B cell (primary cell): ENCODE results near the gene WIPF1.

Experiments used
- CTCF ChIP-seq: fragments of 200-600 bp; IDR thresholded peaks from one replicate; pipeline ENCODE4 v1.8.0; 2022; ENCODE audit warnings: antibody characterized with exemption, mild to moderate bottlenecking
- EZH2 ChIP-seq: IDR thresholded peaks from 2 replicates; pipeline ENCODE4 v1.6.1; 2012; ENCODE audit warnings: borderline replicate concordance, low read depth, mild to moderate bottlenecking, moderate library complexity, low read length; ENCODE audit not compliant: insufficient read depth, poor library complexity, severe bottlenecking

- TF ChIP-seq CTCF (no peak), EZH2 (no peak)
Measured at GRCh38 chr2:174602745-174603144, 5.1 kb upstream of the WIPF1 start.
